Thoracic aorta (tissue), 2 donors: ENCODE measurements around the gene SMCO3. TPM values are rescaled to one million over a fixed set of nuclear protein-coding genes. Genes with fewer than 3 reads are reported as not detected.
"Not testable (repeated sequence)": the region's sequence is repeated elsewhere in the genome, so short reads cannot be mapped to it uniquely, and the experiment has no call there.

Experiments
- ATAC-seq: fragments of 150-250 bp; one replicate; pipeline ENCODE4 v1.8.0; 2017; ENCODE audit warnings: low read depth; ENCODE audit not compliant: insufficient number of reproducible peaks, low FRiP score
- DNase-seq: peaks from one replicate; pipeline ENCODE4 v3.0.0-alpha.2; 2020; ENCODE audit warnings: low spot score
- H3K27ac ChIP-seq, 2 donors: fragments of 200-600 bp; sonication (generic); 1 replicate in 1 of 2; 2 replicates in 1 of 2; pipeline ENCODE4 v1.5.1; 2016; ENCODE audit warnings: mild to moderate bottlenecking in 2 of 2, moderate library complexity in 2 of 2
- H3K27me3 ChIP-seq: fragments of 200-600 bp; sonication (generic); replicated peaks from 2 replicates; pipeline ENCODE4 v1.6.0; 2016; ENCODE audit warnings: mild to moderate bottlenecking; ENCODE audit not compliant: insufficient read depth
- H3K36me3 ChIP-seq: fragments of 200-600 bp; sonication (generic); one replicate; pipeline ENCODE4 v1.5.1; 2016
- H3K4me1 ChIP-seq, 2 donors: fragments of 200-600 bp; sonication (generic); 1 replicate in 1 of 2; 2 replicates in 1 of 2; pipeline versions ENCODE4 v1.5.1 to v1.6.0; 2016; ENCODE audit warnings: low read depth in 2 of 2, mild to moderate bottlenecking in 1 of 2; ENCODE audit not compliant: control insufficient read depth in 1 of 2
- H3K4me3 ChIP-seq: fragments of 200-600 bp; sonication (generic); 2 replicates; pipeline ENCODE4 v1.5.1; 2016; ENCODE audit warnings: mild to moderate bottlenecking
- H3K9me3 ChIP-seq: fragments of 200-600 bp; sonication (generic); 2 replicates; pipeline ENCODE4 v1.5.1; 2016
- CTCF ChIP-seq: fragments of 200-600 bp; sonication (generic); IDR thresholded peaks from one replicate; pipeline ENCODE4 v1.5.1; 2019; ENCODE audit warnings: antibody characterized with exemption
- total RNA-seq, 2 donors: library from RNA; depleted of rRNA; stranded (reverse); fragments of >200 nt; gene quantifications; one replicate each; pipeline versions ENCODE4 v1.1.0 to v1.2.3, GENCODE V29; 2016

SMCO3 gene
- total RNA-seq, 2 donors from 2014 or later, result 0.27 to 0.49 TPM

- DNase-seq (no peak), ATAC-seq (no peak)
- Histone ChIP-seq H3K27ac (no peak overlapping the region), H3K27me3 (no peaks in the 10 kb centered on the region), H3K4me1 (peaks cover 4 to 22% of the 10 kb centered on the region in 2 donors), H3K36me3 (no peaks in the 10 kb centered on the region), H3K4me3 (no peak overlapping the region), H3K9me3 (no peaks in the 10 kb centered on the region)
- TF ChIP-seq CTCF, result no peak
Observed at GRCh38 chr12:14765398-14765797, 48.6 kb downstream of the SMCO3 start.

GRCh38 chr12:14759711-14760280, 54.2 kb downstream of the SMCO3 start:
- not testable (repeated sequence) for H3K27me3 ChIP-seq, DNase-seq, H3K9me3 ChIP-seq, H3K27ac ChIP-seq, H3K4me1 ChIP-seq, H3K36me3 ChIP-seq, ATAC-seq, H3K4me3 ChIP-seq

GRCh38 chr12:14756334-14757143, 57.4 kb downstream of the SMCO3 start:
- Histone ChIP-seq H3K36me3 (no peaks in the 10 kb centered on the region), H3K4me3 (no peak overlapping the region), H3K9me3 (no peaks in the 10 kb centered on the region), H3K4me1 (no peaks in the 10 kb centered on the region), H3K27me3 (no peaks in the 10 kb centered on the region), H3K27ac (no peak overlapping the region)
- DNase-seq (no peak), ATAC-seq (no peak)
- no peak for TF ChIP-seq CTCF

Other genes with a start within 250 kb of the SMCO3 start
- gene PLBD1, start 246.3 kb downstream of the SMCO3 start, total RNA-seq, result 10 to 100 TPM in 1 of 2 donors, 1 to 10 TPM in 1; 7.0 to 12.8 TPM
- under 1 TPM in 1 of 2 donors, not detected in 1; 0.14 TPM for gene GUCY2C, start 117.6 kb downstream of the SMCO3 start, total RNA-seq
- gene WBP11, start 10.7 kb downstream of the SMCO3 start, total RNA-seq, result 10 to 100 TPM; 10.0 to 17.6 TPM
- under 1 TPM in 1 of 2 donors, not detected in 1; 0.27 TPM for gene C12orf60, start 10.5 kb downstream of the SMCO3 start, total RNA-seq
- 10 to 100 TPM; 38.0 to 66.6 TPM for gene ART4, start 29.3 kb upstream of the SMCO3 start, total RNA-seq
- 1,000 to 10,000 TPM; 6,234 to 9,983 TPM for gene MGP, start 71.7 kb upstream of the SMCO3 start, total RNA-seq
- 1 to 10 TPM in 1 of 2 donors, not detected in 1; 2.4 TPM for gene ERP27, start 124.4 kb upstream of the SMCO3 start, total RNA-seq
- gene ARHGDIB, start 147.4 kb upstream of the SMCO3 start, total RNA-seq, result 100 to 1,000 TPM; 199 to 223 TPM
- not detected for gene PDE6H, start 158.9 kb upstream of the SMCO3 start, total RNA-seq